Retinal pigment epithelial cell (primary cell): Measurements from ENCODE around the gene PNLDC1.
A peak's percentile ranks its signal among the peaks of the same experiment; 100 is the strongest.
"Not testable (repeated sequence)": the region's sequence is repeated elsewhere in the genome, so short reads cannot be mapped to it uniquely, and the experiment has no call there.

Source experiments
- DNase-seq: peaks from one replicate; pipeline ENCODE4 v3.0.0-alpha.2; 2010; ENCODE audit warnings: low read depth
- H3K4me3 ChIP-seq: 2 replicates; pipeline ENCODE4 v1.5.1; 2011; ENCODE audit warnings: mild to moderate bottlenecking, low read length, control low read depth, moderate library complexity
- CTCF ChIP-seq: conservative IDR thresholded peaks from 2 replicates; pipeline ENCODE4 v1.5.1; 2011; ENCODE audit warnings: low read depth, low read length, control low read depth, inconsistent platforms

The PNLDC1 gene

DNA sequence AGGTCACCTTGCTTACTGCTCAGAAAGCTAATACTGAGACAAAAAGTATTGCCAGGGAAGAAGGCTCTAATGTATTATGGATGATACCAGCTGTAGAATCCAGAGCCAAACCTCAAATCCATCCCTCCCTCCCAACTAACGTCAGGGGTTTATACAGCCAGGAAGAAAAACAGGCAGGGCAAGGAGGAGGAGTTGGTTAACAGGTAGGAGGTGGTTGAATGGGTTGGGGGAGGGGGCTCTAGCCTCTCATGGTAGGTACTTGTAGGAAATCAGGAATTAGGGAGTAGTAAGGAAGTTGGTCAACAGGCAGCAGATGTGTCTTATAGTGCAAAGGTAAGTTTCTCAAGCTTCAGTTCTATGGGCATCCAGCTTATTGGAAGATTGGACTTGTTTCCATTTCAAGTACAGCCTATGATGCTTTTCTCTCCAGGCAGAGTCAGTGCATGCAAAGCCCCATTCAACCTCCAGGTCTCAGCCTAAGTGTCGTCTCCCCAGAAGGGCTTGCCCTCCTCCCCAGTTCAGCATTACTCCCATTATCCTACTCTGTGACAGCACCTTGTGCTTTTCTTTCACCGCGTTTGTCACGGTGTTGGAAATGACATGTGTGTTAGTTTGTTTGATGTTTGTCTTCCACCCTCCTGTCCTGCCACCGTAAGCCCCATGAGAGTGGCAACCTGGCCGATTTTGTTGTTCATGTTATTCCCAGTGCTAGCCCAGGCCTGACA, 38.1 kb downstream of the PNLDC1 start:
- DNase-seq = no peak
- no peak overlapping the region for H3K4me3 ChIP-seq
- no peak for TF ChIP-seq CTCF

- no peak overlapping the region for H3K4me3 ChIP-seq
- peak; percentile 44 for TF ChIP-seq CTCF
- DNase-seq = no peak
Measured at GRCh38 chr6:159842035-159842434, 42.0 kb downstream of the PNLDC1 start.

DNA sequence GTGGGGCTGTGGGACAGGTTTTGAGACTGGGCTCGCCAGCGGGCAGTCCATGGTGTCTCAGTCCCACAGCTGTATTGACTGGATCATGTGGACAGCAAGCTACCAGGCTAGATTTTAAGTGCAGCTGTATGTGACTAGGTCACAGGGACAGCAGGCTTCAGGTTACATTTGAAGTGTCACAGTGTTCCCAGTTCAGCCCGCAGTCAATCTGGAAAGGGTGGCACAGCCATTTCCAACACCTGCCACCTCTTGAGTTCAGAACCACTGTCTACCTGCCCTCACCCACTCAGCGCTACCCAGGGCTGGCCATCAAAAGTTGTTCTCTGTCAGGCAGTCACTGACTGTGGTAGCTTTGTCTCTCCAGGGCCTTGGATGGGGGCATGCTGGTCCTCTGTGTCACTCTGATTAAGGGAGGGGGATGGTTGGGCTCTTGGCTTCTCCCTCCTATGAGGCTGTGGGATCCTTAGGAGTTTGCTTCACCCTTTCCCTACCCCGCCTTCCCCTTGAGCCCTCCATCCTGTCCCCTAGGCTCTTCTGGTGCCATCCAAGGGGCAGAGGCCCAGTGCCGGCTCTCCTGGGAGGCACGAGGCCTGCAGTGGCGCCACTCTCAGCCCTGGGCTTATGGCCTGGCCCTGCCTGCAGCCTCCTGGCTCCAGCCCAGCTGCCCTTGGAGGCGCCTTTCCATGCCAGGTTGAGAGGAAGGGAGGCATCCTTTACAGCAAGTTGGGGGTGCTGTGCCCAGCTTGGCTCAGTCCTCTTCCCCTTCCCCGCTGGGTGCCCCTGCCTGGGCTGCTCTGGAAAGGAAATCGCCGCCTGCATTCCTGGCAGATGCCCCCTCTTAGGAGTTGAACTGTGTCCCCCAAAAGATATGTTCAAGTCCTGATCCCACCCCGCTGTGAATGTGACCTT, 44.9 kb downstream of the PNLDC1 start:
- TF ChIP-seq CTCF = no peak
- no peak for DNase-seq
- H3K4me3 ChIP-seq = no peak overlapping the region

GRCh38 chr6:159848552-159848951, 48.5 kb downstream of the PNLDC1 start:
- not testable (repeated sequence) for H3K4me3 ChIP-seq, DNase-seq

- DNase-seq = not testable (repeated sequence)
Measured at GRCh38 chr6:159849851-159850250, 49.8 kb downstream of the PNLDC1 start.

DNA sequence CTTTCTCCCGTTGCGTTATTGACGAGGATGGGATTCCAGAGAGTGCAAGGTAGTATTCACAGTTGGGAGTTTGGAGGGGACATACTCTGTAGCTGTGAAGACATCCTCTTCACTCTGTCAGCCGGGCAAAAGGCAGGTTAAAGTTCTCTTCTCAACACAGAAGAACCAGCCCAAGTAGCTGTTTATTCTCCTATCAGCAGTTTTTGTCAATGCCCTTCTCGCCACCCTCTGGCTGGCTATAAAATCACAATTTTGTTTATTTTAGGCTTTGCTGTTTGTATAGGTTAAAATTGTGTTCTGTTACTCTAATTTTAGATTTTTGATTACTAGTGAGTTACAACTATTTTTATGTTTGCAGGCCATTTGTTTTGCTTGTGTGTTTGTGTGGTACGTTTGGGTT, 52.8 kb downstream of the PNLDC1 start:
- no peak for DNase-seq
- peak; percentile 38 for TF ChIP-seq CTCF
- H3K4me3 ChIP-seq = no peak overlapping the region

More at GRCh38 chr6:159849851-159850250, 49.8 kb downstream of the PNLDC1 start:
- H3K4me3 ChIP-seq = not testable (repeated sequence)

DNA sequence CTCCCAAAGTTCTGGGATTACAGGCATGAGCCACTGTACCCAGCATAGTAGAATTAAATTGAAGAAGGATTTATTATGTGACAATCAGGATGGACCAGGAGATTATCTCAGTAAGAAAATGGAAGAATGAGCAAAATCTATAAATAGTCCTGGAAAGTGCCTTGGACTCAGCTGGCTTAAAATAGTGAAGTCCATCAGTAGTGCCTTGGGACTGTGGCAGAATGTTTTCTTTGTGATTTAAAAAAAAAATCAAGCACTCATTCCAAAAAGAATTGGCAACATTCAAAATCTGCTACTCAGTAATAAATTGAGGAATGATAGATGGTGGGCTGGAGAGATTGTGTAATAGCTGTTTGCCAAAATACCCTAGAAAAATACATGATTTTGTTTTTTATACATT, 53.7 kb downstream of the PNLDC1 start:
- no peak for TF ChIP-seq CTCF
- DNase-seq = no peak
- no peak overlapping the region for H3K4me3 ChIP-seq

GRCh38 chr6:159854959-159855358, 54.9 kb downstream of the PNLDC1 start:
- H3K4me3 ChIP-seq = no peak overlapping the region
- TF ChIP-seq CTCF = no peak
- no peak for DNase-seq
